Superior temporal gyrus (tissue), 1 donor: ENCODE measurements around the gene FANCE.
"Not testable (repeated sequence)": the region's sequence is repeated elsewhere in the genome, so short reads cannot be mapped to it uniquely, and the experiment has no call there.

ENCODE experiments used
- DNase-seq: peaks from one replicate; pipeline ENCODE4 v3.0.0-alpha.2; 2016; ENCODE audit errors: extremely low spot score

FANCE gene

GRCh38 chr6:35497571-35498421, 45.7 kb downstream of the FANCE start:
- DNase-seq: no peak

DNA sequence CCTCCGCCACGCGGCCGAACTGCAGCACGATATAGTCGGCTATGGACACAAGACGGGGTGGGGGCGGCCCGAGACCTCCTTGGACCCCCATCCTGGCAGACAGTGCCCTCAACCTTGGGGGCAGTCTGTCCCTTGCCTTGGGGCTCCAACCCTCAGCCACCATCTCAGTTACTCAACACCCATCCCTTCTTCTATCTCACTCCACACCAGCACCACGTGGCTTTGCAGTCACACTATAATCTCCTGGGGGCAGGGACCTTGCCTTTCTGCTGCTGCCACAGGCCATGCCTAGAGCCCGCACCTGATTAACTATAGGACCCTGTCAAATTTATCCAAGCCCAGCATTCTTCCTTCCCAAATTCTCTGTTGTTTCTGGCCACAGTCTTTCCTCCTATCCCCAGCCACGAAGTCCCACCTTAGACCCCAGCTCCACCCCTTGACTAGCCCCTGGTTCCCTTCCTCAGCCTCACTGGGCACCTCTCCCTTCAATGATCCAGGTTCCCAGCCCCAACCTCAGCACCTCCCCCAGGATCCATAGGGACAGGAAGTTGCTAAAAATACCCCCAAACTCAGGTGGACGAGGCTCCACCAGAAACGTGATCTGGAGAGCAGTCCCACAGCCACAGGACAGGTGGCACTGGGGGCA, 46.4 kb downstream of the FANCE start:
- no peak for DNase-seq

- no peak for DNase-seq
Measured at GRCh38 chr6:35499372-35499771, 47.2 kb downstream of the FANCE start.

DNA sequence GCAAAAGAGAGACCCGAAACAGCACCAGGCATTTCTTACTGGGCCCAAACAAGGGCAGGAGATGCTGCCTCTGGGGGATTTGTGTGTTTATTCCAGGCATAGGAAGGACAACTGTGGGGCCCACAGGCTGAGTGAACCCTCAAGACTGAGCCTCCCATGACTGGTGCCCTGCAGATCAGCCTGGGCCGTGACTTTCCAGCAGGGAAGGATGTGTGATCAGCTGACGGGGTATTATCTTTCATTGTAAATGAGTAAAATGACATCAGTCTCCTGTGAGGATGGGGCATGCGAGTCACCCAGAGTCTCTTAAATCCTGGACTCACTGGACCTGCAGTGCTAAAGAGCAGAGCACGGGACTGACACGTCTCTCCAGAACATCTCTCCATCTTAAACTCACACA, 48.6 kb downstream of the FANCE start:
- DNase-seq: no peak

DNA sequence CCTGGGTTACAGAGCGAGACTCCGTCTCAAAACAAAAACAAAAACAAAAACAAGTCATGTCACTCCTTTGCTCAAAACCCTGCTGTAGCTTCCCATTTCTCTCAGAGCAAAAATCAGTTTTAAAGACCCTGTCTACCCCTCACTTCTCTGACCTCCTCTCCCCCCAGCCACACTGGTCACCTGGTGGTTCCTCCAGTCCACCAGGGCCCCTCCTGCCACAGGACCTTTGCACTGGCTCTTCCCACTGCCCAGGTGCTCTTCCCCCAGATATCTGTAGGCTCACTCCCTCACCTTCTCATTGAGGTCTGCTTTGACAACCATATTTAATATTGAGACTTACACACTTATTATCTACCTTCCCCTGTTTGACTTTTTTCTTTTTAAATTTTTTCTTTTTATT, 49.6 kb downstream of the FANCE start:
- no peak for DNase-seq

- DNase-seq: no peak
Measured at GRCh38 chr6:35503534-35503933, 51.4 kb downstream of the FANCE start.

DNA sequence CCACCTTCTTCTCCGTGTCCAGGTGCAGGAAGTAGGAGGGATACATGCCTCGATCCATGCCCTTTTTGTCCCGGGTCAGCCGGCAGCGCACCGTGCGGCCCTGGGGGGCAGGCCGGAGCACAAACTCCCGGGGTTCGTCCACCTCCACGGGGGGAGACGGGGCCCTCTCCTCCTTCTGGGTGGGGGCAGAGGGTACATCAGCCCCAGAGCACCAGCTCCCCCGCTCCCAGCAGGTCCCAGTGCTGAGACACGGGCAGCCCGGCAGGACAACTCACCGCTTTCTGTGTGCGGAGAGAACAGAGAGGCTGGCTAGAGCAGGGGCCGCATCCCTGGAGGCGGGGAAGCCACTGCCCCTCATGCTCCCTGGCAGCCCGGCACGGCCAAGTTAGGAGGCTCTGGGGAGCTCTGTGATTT, 53.9 kb downstream of the FANCE start:
- DNase-seq: no peak

GRCh38 chr6:35506536-35506935, 54.4 kb downstream of the FANCE start:
- DNase-seq: no peak

DNA sequence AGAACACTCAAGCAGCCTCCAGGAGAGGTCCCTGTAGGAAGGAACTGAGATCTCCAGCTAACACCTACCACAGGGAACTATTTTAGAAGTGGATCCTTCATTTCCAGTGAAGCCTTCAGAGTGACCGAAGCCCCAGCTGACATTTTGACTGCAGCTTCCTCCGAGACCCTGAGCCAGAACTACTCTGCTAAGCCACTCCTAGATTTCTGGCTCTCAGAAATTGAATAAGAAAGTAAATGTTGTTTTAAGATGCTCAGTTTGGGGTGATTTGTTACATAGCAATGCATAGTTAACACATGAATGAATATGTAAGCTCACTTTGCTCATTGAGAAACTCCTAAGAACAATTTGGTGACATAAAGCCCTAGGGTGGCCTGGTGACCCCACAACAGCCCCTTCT, 55.1 kb downstream of the FANCE start:
- DNase-seq: no peak

DNA sequence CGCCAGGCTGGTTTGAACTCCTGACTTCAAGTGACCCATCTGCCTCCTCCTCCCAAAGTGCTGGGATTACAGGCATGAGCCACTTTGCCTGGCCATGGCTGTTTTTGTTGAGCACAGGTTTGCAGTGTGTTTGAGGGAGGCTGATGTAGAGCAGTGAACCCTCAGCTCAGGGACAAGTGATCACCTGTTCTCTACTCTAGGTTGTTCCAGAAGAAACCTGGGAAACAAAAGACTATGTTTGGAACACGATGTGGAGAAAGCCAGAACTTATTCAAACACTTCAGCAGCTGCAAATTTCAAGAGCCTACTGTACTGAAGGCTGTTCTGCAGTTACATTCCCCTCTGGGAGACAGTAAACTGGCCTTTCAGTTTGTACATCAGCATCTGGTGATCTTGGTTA, 55.9 kb downstream of the FANCE start:
- no peak for DNase-seq

DNA sequence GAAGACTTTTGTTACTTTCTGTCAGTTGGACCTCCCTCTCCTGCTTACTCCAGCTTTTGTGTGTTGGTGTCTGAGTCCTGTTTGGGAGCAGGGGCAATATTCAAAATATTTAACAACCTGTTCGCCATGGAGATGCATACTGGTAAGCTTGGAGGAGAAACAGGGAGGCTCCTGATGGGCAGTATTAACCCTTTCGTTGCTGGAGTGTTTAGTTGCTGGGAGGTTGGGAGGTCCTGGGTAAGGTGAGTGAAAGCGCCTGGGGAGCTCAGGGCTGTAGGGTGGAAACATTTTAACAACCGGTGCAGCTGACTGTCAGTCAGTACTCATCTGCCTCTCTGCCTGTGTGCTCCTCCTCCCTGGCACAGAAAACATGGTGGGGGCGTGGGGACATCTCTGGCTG, 56.4 kb downstream of the FANCE start:
- no peak for DNase-seq

DNA sequence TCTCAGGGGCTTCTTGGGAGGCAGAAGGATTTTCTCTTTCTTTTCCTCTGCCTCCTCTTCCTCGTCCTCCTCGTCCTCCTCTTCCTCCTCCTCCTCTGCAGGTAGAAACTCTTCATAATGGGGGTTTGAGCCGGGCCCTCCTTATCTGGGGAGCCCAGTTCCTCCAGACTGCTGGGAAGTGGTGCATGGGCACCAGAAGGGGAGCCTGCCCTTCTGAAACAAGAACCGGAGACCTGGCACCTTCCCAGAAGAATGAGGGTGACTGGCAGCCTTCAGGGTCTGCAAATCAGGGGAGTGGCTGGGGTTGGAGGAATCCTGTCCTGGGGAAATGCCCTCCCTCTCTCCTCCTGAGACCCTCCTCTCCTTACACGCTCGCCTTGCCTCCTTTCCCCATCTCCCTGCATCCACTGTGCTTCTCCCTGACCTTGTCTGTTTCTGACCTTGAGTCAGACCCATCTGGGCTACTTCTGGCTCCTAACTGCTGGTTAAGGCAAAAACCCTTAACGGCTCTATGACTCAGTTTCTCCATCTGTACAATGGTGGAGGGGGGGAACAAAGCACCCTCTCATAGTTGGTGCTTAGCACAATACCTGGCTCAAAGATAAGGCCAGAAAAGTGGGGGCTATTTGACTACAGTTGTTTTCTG, 58.9 kb downstream of the FANCE start:
- no peak for DNase-seq

DNA sequence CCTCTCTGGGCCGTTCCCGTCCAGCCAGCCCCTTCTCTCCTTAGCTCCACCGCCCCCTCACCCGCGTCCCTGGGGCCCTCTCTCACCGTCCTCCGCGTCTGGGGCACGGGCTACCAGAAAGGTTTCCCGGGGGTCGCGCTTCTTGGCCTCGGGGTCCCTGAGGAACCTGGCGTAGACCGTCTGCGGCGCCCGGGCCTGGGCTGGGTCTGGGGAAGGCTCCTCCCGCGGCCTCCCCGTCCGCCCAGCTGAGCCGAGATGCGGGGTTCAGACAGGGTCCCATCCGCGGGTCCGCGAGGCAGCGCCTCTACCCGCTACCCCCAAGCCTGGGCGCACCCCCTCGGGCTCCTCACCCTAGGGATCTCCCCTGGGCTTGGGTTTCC, 59.4 kb downstream of the FANCE start:
- DNase-seq: no peak

GRCh38 chr6:35512006-35512405, 59.9 kb downstream of the FANCE start:
- DNase-seq: no peak

- no peak for DNase-seq
Measured at GRCh38 chr6:35512740-35513139, 60.6 kb downstream of the FANCE start, which contains the start of gene TULP1. Gene TULP1 (minus strand): TSS chr6:35512896. CDS start chr6:35512858, 38 bp downstream.

DNA sequence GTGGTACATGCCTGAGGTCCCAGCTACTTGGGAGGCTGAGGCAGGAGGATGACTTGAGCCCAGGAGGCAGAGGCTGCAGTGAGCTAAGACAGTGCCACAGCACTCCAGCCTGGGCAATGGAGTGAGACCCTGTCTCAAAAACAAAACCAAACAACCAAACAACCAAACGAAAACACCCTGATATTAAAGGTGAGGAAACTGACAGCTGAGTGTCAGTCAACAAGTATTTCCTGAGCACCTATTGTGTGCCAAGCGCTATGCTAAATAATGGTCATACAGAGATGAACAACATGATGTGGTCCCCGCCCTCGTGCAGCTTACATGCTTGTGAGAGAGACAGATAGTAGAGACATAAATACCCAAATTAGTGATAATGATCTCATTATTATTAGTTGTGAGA, 62.4 kb downstream of the FANCE start:
- DNase-seq: no peak

- not testable (repeated sequence) for DNase-seq
Measured at GRCh38 chr6:35515939-35516338, 63.8 kb downstream of the FANCE start.
